ENCODE measurements around the gene SMG1.
"Not testable (repeated sequence)": the region's sequence is repeated elsewhere in the genome, so short reads cannot be mapped to it uniquely, and the experiment has no call there.

The SMG1 gene

DNA sequence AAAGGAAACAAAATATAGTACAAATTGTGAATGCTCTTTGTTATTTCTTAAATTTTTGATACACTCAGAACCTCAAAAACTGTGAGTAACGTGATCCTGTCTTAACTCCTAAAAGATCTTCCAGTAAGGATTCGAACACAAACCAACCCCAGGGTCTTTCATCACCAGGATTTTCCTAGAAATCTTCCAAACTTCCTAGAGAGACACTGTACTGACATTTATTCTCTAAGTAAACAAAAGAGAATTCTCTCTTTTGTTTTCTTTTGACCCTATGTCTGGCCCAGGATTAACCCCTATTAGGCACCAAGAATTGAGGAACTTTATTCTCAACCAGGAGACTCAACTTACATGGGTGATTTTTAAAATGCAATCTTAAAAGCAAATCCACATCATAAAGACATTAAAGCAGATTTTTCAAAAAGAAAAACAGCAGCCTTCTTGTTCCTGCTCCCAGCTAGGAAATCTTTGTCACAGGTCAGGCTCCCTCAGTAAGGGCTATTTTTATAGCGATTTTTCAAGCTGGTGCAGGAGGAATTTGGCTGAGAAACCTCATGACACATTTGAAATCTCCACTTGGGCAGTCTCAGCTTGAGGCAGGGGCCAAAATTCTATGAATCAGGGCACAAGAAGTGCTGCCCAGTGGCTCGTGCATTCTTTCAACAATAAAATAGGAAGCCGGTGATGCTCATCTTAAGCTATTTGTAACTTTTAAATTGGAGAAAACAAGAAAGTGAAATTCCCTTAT lies 6.2 kb upstream of the SMG1 start:
- DNase-seq, result no peak

DNA sequence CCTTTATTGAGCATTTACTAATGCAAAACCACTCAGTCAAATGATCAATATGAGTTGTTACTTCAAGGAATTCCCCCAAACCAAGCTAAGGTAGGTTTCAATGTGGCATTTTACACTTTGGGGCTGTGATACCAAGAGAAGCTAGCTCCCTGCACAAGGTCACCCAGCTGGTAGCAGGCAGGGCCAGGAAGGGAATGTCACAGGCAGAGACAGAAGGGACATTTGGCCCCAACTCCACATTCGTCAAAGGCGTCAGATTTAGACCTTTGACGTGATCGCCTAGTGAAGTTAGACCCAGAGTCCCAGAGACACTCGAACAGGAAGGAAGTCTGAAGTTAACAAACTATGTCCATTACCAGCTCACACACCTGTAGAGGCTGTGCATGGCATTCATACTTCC lies 5.5 kb upstream of the SMG1 start:
- no peak for DNase-seq

DNA sequence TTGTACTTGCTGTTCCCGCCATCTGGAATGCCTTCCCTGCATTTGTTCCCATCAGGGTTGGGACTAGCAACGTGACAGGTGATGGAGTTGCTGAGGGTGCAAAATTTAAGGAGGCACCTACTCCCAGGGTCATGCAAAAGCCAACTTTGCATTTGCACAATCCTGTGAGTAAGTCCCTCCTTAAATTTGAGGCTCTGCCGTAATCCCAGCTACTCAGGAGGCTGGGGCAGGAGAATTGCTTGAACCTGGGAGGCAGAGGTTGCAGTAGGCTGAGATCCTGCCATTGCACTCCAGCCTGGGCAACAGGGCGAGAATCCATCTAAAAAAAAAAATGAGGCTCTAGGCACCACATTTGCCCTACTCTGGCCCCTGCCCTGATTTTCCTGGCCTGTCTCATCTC lies 3.9 kb upstream of the SMG1 start:
- not testable (repeated sequence) for DNase-seq

DNA sequence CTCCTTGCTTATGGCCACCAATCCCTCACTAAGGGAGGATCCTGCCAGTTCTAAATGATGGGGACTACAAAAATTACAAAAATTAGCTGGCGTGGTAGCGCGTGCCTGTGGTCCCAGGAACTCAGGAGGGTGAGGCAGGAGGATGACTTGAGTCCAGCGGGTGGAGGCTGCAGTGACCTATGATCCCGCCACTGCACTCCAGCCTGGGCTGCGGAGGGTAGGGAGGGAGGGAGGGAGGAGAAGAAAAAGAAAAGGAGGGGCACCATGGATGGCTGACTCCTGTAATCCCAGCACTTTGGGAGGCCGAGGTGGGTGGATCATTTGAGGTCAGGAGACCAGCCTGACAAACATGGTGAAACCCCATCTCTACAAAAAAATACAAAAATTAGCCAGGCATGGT lies 1.9 kb upstream of the SMG1 start:
- DNase-seq, result not testable (repeated sequence)

GRCh38 chr16:18925215-18925985 lies 808 bp downstream of the SMG1 start:
- peak; percentile 64 for DNase-seq

GRCh38 chr16:18923935-18924334 lies 2.3 kb downstream of the SMG1 start:
- not testable (repeated sequence) for DNase-seq

GRCh38 chr16:18923124-18923523 lies 3.1 kb downstream of the SMG1 start:
- not testable (repeated sequence) for DNase-seq

DNA sequence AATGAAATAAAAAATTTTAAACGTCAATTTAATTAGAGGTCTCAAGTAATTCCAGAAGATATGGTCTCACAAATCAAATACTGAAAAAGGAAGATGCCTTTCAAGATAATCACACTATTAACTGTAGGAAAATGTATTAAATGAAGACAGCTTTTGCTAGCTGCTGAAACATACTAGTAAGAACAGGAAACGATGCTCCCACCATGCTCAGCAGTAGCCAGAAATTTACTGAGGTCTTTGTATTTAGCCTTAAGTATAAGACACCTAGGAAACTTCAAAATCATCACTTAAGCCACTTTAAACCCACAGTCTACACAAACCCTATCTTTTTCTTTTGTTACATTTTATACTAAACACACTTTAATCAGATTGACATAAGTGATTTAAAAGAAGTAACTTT lies 16.6 kb downstream of the SMG1 start:
- DNase-seq, result not testable (repeated sequence)

- not testable (repeated sequence) for DNase-seq
Measured at GRCh38 chr16:18908716-18909115, 17.5 kb downstream of the SMG1 start.

GRCh38 chr16:18902778-18903177 lies 23.4 kb downstream of the SMG1 start:
- not testable (repeated sequence) for DNase-seq

DNA sequence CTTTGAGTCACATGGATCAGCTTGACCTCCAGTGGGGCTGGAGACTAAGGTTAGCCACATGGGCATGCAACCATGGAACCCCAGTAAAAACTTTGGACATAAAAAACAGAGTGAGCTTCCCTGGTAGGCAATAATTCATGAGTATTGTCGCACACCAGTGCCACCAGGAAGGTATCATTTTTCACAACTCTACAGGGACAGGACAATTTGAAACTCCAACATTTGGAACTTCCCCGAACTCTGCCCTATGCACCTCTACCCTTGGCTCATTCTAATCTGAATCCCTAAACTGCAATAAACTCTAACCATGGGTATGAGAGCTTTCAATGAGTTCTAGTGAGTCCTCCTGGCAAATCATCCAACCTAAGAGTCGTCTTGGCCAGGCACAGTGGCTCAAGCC lies 24.2 kb downstream of the SMG1 start:
- DNase-seq, result not testable (repeated sequence)

DNA sequence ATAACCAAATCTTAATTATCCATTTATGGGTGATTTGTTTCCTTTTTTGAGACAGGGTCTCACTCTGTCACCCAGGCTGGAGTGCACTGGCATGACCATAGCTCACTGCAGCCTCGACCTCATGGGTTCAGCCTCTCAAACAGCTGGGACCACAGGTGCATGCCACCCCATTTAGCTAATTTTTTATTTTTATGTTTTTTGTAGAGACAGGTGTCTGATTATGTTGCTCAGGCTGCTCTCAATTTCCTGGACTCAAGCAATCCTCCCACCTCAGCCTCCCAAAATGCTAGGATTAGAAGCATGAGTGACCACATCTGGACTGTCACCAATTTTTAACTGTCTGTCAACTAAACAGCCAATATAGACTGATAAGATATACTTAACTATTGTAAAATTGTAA lies 25.0 kb downstream of the SMG1 start:
- not testable (repeated sequence) for DNase-seq

- DNase-seq, result not testable (repeated sequence)
Measured at GRCh38 chr16:18884456-18884855, 41.8 kb downstream of the SMG1 start.

DNA sequence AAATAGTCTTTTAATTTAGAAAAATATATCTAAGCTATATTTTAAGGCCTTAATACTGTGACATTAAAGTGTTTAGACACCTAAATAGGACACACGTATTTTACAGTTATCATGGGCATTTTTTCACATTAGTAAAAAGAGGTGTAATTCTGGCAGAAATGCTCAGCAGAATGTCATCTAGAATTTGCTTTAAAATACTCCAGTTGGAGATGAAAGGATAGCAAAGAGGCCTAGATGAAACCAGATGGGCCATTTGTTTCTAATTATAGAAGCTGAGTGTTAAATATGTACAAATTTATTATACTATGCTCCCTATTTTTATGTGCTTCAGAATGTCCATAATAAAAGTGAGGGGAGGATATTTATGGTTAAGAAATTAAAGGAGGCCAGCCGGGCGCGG lies 48.5 kb downstream of the SMG1 start:
- DNase-seq, result not testable (repeated sequence)

DNA sequence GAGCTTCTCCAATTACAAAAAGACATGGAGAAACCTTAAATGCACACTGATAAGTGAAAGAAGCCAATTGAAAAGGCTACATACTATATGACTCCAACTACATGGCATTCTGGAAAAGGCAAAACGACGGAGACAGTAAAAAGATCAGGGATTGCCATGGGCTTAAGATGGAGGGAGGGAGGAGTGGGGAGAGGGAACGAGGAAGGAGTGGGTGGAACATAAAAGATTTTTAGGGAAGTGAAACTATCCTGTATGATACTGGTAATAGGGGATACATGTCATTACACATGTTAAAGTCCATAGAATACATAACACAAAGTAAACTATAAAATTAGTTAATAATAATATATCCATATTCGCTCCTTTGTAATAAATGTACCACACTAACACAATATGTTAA lies 48.9 kb downstream of the SMG1 start:
- DNase-seq, result not testable (repeated sequence)

DNA sequence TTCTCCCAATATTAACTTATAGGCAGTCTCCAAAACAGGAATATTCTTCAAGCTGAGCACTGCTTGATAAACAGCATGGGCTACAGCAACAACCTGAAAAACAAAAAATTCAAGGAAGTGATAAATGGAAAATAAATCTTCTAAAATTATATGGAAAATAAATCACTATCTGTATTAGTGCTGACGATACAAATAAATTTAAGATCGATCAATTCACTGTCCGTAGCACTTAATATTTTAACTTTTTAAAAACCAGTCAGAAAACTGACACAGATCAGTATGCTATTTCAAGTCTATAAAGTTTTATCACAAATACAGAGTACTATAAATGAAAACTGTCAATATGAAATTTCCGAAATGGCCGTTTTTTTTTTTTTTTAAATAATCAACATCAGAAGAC lies 49.9 kb downstream of the SMG1 start:
- DNase-seq, result not testable (repeated sequence)

GRCh38 chr16:18869043-18869771 lies 57.0 kb downstream of the SMG1 start:
- peak; percentile 2 for DNase-seq

DNA sequence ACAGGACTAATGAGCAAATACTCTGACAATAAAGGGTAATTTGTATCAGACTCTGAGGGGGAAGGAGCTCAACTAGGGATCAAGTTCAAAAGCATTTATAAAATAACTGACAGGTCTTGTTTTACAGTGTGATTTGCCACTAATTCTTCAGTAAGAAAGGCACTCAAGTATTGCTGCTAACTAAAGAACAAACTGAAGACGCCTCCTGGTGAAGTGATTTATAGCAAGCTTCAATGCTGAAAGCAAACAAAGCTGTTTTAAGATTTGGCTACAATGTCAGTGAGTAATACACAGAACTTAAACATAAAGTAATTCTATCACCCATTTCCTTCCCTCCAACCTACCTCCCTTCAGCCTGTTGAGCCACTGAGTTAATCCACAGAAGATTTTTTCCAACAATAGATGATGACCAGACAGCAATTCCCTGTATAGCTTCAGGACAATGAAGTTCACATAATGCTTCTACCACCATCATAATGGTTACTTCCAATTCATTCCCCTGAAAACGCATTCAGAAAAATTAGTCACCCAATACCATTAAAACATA lies 59.9 kb downstream of the SMG1 start:
- not testable (repeated sequence) for DNase-seq

GRCh38 chr16:18862891-18863290 lies 63.3 kb downstream of the SMG1 start:
- DNase-seq, result not testable (repeated sequence)

DNA sequence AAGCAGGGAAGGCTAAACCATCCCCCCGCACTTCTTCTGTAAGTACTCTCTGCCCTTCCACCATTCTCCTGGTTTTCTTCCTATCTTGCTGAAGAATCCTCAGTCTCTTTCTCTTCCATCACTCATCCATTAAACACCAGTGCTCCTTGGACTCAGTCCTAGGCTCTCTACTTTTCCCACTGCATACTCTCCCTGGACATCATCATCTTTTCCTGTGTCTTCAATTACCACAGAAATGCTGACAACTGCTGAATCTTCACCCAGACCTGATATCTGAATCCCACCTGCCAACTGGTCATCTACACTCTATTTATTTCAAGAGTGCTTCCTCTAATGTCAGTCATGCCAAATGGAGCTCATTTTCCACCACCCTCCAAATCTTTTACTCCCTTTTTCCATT lies 71.0 kb downstream of the SMG1 start:
- DNase-seq, result no peak

DNA sequence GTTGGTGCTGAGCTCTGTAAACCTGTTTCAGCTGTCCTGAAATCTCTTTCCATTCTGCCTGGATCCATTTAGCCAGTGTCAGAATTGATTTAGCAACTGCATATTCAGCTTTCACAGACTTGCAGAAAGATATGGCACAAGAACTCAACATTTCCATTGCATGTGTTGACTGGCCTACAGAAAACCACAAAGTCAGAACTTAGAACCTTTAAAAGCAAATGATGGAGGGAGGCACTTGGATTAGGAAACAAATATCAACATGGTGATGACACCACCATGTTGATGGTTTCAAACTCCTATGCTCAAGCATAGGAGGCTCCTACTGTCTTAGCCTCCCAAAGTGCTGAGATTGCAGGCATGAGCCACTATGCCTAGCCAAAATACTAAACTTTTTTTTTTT lies 72.5 kb downstream of the SMG1 start:
- DNase-seq, result no peak

GRCh38 chr16:18852647-18853046 lies 73.6 kb downstream of the SMG1 start:
- no peak for DNase-seq

GRCh38 chr16:18846416-18846815 lies 79.8 kb downstream of the SMG1 start:
- DNase-seq, result no peak

Data from NK-92 treated with Interleukin-12 subunit alpha and Interleukin-12 subunit beta, amount 100 ng/mL, for 24 hours (cell line).